DMS79 (cell line): Measurements from ENCODE around the gene ANTKMT.

Experiments used
- DNase-seq: peaks from one replicate; lab custom pipeline; 2025; lab: John Stamatoyannopoulos, UW

ANTKMT gene

DNA sequence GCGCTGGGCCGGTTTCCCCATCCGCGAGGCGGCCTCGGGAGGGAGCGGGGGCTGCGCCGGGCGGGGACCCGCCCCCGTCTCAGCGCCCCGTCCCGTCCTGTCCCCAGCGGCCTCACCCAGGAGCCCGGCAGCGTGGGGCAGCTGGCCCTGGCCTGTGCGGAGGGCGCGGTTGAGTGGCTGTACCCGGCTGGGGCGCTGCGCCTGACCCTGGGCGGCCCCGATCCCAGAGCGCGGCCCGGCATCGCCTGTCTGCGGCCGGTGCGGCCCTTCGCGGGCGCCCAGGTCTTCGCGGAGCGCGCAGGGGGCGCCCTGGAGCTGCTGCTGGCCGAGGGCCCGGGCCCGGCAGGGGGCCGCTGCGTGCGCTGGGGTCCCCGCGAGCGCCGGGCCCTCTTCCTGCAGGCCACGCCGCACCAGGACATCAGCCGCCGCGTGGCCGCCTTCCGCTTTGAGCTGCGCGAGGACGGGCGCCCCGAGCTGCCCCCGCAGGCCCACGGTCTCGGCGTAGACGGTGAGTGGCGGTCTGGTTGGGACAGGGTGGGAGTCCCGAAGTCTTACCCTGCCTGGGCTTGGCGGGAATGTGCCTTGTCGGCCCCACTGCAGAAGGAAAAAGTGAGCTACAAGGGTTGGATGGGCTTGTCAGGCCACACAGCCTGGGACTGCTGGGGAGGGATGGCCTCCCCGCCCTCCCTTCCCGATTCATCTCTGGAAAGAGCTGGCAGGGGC is 5.3 kb upstream of the ANTKMT start:
- no peak for DNase-seq

DNA sequence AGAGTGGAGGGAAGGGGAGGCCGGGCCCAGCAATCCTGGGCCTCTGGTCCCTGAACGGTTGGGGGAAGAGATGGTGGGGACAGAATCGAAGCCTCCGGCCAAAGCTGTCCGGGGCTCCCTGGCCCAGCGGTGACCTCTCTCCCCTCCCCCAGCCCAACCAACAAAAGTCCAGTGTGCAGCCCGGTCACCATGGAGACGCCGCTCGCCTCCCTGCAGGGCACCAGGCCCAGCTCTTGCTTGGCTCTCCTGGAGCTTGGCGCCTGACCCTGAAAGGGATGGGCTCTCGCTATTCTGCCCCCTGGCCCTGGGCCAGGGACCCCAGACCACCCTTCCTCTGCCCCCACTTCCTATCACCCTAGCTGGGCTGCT is 4.8 kb upstream of the ANTKMT start:
- no peak for DNase-seq

DNA sequence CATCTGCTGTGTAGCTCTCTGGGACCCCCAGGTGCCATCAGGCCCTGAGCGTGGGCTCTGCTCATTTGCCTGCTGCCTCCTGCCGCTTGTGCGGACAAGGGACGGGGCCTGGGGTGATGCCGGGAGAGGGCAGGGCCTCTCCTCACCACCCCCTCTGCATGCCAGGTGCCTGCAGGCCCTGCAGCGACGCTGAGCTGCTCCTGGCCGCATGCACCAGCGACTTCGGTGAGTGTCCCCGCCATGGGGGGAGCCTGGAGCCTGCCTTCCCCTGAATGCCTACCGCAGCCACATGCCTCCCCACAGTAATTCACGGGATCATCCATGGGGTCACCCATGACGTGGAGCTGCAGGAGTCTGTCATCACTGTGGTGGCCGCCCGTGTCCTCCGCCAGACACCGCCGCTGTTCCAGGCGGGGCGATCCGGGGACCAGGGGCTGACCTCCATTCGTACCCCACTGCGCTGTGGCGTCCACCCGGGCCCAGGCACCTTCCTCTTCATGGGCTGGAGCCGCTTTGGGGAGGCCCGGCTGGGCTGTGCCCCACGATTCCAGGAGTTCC is 4.1 kb upstream of the ANTKMT start:
- DNase-seq = no peak

DNA sequence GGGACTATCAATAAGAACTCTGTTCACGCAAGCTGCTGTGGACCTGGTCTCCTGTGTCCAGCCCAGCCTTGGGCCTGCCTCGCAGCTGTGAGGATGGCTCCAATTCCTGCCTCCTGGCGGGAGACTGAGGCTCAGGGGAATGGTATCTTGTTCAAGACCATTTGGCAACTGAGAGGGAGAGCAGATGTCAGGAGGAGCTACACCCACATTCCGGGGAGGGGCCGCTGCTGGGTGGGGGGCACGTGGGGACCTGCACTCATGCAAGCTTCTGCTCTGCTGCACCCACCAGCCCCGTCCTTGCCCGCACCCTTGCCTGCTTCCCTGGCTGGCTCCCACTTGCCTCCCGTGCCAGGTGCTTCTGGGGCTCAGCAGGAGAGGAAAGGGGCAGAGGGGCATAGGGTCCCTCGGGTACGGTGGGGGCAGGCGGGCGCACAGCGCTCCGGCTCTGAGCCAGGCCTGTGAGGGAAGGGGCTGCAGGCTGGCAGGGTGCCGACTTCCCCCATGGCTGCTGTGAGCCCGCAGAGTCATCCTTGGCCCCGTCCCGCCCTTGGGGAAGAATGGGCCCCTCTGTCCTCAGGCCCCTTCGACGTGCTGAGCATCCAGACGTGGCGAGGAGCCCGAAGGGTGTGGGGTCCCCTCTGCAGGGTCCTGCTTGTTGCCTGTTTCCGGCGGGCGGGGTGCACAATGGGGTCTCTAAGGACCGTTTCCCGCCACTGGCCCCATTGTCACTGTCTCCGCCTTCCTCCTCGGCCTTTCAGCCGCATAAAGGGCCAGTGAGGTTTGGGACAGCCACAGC is 3.3 kb upstream of the ANTKMT start:
- DNase-seq = no peak

DNA sequence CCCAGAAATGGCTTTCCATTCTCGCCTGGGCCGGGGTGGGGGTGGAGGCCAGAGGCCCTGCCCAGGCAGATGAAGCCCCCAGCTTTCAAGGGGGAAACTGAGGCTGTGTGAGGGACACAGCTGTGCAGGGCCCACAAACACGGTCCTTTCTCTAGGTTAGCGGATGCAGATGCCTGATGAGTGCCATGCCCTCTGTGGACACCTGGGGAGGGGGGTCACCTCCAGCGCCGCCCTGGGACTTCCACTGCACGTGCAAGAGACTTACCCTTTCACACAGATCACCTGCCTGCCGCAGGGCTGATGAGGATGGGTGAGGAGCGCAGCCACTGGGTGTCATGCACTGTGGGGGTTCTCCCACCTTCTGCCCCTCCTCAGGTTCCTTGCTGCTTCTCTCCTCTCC is 2.6 kb upstream of the ANTKMT start:
- DNase-seq = no peak

DNA sequence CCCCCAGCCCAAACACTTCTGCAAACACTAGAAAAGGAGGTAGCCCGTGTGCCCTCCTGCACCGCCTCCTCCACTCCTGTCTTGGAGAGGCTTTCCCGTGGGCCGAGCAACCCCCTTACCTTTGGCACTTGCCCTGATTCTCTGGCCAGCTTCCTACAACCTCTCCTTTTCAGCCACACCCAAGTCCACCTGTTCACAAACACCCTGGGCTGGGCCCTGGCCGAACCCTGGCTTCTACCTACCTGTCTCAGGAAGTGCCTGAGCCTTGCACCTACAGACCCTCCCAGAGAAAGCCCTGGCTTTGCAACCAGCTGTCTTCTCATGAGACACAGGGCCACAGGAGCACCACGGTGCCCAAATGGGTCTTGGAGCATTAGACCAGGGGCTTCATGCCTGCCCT is 2.0 kb upstream of the ANTKMT start:
- no peak for DNase-seq

DNA sequence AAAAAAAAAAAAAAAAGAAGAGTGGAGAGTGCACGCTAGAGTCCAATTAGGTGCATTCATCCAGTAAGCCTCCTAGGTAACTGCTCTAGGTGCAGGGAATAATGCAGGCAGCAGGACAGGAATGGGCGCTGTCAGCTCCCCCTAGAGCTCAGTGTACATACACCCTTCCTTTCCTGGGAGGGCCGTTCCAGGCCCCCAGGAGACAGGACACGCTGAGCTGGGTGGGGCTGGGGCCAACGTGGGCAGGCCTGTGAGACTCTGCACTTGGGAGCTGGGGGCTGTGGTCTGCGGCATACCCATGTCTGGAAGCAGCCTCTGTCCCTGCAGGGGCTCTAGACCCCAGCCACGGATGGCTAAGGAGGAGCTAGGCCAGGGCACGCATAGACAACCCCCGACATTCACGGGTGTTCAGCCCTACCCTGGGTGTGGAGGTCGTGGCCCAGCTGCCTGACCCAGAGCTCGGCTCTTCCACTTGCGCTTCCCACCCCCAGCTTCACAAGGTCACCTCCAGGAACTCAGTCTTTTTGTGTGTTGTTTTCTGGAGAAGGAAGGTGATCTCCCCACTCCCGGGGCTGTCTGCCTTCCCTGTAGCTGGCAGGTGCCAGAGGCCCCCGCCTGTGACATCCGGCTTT is 1.0 kb upstream of the ANTKMT start:
- DNase-seq = peak; percentile 58

DNA sequence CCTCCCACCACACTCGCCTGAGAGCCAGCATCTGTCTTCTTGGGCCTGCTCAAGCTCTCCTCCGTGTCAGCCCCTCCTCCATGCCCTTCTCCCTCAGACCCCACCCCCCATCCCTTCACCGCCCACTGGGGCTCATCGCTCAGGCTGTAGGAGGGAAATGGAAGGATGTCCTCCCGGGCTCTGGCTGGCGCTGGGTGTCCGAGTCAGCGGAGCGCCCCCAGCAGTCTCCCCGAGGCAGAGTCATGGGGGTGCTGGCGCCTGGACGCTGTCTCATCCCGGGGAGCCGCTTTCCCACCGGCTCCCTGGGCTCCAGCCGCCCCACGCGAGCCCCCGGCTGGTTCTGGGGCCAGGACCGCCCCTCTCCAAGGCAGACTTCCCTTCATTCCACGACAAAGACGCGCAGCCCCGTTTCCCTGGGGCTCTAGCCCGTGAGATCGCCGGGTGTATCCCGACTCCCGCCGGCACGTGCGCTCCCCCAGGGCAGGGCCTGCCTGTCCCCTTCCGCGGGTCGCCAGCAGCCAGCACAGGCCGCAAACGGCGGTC is 428 bp upstream of the ANTKMT start:
- DNase-seq = peak; percentile 33

DNA sequence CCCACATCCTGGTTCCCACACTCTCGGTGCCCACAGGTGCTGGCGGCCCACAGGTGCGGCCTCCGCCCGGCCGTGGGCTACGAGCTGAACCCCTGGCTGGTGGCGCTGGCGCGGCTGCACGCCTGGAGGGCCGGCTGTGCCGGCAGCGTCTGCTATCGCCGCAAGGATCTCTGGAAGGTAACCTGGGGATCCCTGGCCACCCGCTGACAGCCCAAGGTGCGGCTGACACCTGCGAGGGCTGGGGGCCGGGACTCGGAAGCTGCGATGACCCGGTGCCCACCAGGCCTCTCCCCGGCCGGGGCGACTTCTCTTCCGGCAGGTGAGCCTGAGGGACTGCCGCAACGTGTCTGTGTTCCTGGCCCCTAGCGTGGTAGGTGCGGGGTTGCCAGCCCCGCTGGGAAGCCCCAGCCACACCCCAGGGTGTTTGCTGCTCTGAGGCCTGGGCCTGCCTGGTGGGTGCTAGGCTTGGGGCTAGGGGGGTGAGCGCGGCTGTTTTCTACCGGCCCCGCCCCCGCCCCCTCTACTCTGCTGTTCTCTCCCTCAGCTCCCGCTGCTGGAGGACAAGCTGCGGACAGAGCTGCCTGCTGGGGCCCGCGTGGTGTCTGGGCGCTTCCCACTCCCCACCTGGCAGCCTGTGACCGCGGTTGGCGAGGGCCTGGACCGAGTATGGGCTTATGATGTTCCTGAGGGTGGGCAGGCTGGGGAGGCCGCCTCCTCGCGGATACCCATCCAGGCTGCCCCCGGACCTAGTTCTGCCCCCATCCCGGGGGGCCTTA is 1.0 kb downstream of the ANTKMT start:
- no peak for DNase-seq

DNA sequence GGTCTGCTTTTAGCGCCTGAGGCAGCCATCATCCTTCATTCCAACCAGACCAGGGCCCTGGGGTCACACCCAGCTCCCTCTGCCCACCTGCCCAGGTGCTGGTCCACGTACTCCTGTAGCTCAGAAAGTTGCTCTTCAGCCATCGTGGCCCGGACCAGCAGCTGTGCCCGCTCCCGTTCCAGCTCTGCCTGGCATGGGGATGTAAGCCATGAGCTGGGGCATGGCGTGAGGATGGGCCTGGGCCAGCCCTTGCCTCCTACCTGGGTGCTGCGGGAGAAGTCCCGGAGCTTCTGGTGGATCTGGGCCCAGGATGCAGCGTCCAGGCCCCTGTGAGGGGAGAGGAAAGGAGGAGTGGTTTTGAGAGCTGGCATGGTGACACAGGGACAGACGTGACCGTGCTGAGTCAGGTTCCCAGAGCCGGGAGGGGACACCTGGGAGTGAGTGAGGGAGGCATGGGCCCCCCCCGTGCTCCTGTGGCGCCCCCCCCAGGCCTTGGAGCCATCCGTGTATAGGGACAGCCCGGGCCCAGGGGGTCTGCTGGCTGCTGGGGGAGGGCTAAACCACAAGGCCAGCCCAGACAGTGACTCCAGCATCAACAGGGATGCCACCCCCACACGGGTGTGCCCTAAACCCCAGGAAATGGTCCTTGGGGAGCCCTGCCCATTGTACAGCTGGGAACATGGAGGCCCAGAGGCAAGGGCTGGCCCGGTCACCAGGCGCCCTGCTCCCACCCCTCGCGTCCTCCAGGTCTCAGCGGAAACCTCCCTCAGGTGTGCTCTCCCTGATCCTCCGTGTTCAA is 2.1 kb downstream of the ANTKMT start:
- DNase-seq = no peak

DNA sequence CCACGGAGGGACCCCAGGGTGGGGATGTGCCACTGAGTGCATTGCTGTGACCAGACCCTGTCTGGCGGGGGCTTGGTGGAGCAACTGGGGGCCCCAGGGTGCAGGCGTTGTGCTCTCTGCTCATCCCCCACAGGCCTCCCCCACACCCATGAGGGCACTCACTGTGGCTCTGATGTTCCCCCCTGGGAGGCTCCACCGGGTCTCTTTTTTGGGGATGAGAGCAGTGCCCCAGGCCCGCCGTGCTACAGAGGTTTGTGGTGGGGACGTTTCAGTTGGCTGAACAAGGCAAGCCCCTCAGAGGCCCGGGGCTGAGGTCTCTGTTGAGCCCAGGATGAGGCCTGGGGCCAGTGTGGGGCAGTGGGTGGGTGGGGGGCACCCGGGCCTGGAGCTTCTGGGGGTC is 2.7 kb downstream of the ANTKMT start:
- no peak for DNase-seq

DNA sequence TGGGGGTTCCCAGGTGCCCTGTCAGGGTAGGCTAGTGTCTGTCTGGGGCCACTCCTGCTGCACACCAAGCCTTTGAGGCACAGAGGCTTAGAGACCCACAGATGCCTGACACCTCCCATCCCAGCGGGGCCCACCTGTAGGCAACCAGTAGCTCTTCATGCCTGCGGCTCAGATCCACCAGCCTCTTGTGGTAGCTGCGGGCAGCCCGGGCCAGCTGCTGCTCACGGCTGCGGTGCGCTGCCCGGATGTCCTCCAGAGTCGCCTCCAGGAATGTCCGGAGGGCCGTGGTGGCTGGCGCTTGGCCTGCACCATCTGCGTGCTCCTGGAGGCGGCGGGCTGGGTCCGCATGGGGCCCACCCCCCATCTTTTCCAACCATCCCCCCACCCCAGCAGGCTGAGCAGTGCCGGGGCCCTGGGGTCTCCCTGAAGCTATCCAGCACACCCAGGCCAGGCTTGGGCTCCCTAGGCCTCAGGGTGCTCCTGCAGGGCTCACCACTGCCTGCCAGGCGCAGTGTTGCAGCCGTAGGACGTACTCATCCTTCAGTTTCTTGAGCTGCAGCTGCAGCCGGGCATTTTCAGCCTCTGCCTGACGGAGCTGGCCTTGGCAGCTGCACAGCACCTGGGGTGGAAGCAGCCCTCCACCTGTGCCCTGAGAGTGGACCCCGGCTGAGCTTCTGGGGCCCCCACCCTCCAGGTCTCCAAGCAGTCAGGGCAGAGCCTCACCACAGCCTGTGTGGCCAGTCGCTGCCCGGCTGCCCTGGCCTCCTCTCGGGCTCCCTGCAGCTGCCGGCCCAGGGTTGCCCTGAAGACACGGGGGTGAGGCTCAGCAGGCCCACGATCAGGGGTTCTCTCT is 3.5 kb downstream of the ANTKMT start:
- no peak for DNase-seq

DNA sequence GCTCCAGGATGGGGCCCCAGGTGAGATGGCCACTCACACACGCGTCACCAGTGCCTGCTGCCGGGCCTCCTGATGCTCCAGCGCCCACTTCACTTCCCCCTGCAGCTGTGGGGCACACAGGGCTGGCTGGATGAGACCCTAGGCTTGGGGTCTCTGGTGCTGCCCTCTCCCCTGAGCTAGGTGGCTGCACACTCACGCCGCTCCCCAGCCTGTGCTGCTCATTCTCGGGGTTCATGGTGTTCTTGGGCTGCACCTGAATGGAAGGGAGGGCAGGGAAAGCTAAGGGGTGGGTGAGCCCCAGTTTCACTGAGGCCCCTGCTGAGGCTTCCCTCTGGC is 4.1 kb downstream of the ANTKMT start:
- no peak for DNase-seq

DNA sequence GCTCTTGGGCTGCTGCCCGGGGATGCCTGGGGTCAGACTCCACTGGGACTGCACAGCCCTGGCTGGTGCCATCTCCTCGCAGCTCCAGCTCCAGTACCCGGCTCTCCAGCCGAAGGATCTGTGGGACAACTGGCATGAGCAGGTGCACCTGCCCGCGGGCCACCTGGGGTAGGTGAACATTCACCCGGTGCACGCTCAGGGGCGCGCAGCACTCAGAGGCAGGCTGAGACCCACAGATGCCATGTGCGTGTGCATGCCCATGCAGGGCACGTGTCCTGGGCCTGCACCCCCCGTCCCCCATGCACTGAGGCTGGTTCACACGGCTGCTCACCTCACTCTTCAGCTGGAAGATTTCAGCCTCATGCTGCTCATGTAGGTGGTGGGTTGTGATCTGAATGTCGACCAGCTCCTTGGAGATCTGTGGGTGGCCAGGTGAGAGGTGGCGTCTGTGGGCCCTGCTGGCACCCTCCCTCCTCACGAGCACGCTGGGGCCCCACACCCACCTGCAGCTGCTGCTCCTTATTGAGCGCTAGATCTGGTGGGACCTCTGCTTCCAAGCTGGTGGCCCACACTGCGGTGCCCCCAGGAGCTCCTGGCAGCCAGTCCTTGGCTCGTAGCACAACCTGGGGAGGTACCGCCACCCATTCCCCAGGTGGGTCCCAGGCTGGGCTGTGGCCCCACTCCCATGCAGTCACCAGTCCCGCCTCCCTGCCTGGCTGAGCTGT is 4.7 kb downstream of the ANTKMT start:
- DNase-seq = no peak

DNA sequence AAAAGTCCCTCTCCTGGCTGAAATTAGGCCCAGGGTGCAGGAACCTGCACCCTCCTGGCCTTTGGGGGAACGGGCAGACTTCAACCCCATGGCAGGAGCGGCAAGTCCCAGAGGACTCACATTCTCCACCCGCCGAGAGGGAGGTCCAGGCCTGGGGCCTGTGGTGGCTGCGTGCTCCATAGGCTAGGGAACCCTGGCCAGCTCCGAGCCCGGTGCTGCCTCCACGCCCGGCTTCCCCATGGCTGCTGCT is 5.2 kb downstream of the ANTKMT start:
- DNase-seq = no peak

DNA sequence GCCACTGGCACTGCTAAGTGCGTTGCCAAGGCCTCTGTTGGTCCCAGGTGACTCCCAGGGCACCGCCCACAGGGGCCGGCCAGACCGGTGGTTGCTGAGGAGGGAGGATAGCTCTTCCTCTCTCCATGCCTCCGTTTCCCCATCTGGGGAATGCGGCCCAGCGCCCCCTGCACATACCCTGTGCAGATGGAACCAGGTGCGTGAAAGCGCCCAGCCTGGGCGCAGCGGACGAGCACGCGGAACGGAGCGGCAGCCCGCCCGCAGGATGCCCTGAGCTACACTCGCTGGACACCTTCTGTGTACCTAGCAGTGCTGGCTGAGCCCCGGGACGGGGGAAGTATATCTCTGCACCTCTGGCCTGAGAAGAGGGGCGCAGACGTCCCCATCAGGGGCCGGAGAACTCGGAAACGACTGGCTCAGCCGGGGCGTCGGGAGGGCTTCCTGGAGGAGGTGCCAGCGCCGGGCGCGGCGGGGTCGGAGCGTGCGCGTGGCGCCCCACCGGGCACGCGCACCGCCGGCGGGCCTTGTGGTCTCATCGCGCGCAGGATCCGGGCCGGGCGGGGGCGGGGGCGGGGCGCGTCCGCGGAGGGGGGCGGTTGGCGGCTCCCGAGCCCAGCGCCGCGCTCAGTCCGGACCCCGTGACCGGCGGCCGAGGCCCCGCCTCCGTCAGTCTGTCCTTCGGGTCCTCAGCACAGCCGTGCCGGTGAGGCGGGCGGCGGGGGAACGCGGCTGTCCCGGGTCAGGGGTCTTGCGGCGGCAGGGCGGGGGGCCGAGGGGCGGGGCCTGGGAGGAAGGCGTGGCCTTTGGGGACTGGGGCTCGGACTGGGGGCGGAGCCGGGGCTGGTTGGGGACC is 5.7 kb downstream of the ANTKMT start, which contains the start of the genes CCDC78 and HAGHL:
Gene CCDC78 (minus strand): TSS at position 6 of the 853 bp plus-strand sequence. CDS start 76 bp downstream, outside the sequence.
Gene HAGHL (plus strand): TSS at position 669 of the 853 bp plus-strand sequence. CDS start 404 bp downstream, outside the sequence.
- DNase-seq = no peak

DNA sequence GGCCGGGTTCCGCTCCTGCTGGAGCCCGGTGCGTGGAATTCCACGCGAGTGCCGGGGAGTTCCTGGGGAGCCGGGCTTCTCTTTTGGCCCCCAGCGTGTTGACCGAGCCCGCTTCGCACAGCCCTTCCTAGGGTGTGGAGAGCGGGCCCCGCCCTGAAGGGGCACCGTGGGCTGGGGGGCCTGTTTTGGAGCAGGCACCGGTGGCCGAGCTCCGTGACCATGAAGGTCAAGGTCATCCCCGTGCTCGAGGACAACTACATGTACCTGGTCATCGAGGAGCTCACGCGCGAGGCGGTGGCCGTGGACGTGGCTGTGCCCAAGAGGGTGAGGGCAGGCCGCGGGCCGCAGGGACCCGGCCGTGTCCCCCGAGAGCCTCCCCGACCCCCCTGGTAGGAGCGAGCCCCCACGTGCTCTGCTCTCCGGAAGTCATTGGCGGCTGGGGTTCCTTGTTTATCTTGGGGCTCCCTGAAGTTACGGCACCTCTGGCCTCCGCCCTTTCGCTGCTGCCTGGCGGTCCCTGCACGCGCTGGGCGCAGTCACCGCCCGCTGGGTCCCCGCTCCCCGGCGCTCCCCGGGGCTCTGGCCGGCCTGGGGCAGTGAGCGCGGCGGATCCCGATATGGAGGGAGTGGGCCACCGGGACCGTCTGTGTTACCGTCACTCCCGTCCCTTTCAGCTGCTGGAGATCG is 6.5 kb downstream of the ANTKMT start:
- DNase-seq = no peak
